ENCODE results near the gene ARFRP1. TPM values are rescaled to one million over a fixed set of nuclear protein-coding genes. Genes with fewer than 3 reads are reported as not detected.
A peak's percentile ranks its signal among the peaks of the same experiment; 100 is the strongest.
"Not testable (repeated sequence)": the region's sequence is repeated elsewhere in the genome, so short reads cannot be mapped to it uniquely, and the experiment has no call there.

The ARFRP1 gene
- total RNA-seq, 1 donor from 2014 or later: 23.6 TPM

DNA sequence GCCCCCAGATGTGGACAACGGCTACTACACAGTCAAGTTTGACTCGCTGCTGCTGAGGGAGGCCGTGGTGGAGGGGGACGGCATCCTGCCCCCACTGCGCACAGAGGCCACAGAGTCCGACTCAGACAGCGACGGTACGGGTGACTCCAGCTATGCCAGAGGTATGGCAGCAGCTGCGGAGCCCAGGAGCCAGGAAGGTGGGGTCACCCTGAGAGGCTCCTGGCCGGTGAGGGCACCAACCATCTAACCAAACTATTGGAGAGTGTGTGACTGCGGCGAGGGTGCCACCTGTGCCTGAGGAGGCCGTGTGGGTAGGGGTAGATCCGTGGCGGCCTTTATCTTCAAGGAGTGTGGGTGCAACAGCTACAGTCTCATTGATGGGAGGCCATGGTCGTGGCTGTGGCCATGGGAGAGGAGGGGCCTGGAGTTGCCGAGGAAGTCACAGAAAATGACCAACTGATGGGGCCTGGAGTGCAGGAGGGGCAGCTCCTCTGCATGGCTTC is 25.9 kb upstream of the ARFRP1 start:
- ATAC-seq (no peak), DNase-seq (ENCODE audit: low spot score) (no peak)

DNA sequence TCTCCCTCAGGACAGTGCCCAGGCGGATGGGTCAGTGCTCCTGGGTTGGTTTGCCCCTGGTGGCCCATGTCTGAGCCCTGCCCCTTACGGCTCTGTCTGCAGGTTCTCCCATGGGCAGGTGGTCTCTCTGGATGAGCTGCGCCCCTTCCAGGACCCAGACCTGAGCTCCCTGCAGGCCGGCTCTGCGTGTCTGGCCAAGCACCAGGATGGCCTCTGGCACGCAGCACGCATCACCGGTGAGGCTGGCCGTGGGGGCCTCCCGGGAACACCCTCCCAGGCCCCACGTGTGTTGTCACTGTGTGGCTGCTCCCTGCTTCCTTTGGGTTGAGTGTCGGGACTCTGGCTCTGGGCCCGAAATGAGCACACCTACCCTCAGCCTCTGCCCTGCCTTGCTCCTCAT is 25.3 kb upstream of the ARFRP1 start:
- no peak for ATAC-seq
- DNase-seq (ENCODE audit: low spot score): no peak

DNA sequence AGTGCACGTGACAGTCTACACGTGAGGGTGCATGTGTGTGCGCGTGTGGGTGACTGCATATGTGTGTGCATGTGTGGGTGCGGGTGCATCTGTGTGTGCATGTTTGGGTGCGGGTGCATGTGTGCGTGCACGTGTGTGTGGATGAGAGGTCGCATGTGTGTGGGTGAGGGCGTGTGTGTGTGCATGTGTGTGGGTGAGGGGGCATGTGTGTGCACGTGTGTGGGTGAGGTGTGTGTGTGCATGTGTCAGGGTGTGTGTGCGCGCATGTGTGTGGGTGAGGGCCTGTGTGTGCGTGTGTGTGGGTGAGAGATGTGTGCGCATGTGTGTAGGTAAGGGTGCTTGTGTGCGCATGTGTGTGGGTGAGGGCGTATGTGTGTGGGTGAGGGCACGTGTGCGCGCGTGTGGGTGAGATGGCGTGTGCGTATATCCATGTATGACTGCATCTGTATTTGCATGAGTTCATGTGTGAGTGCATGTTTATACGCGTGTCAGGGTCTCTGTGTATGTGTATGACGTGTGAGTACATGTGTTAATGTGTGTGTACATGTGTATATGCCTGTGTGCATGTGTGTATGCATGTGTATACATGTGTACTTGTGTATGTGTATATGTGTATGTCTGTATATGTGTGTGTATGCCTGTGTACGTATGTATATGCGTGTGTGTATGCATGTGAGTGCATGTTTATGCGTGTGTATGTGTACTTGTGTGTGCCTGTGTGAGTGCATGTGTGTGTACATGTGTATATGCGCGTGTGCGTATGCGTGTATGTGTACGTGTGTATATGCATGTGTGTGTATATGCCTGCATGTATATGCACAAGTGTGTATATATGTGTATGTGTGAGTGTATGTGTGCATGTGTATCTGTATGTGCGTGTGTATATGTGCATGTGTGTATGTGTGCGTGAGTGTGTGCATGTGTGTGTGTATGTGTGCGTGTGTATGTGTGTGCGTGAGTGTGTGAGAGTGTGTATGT is 24.6 kb upstream of the ARFRP1 start:
- no peak for DNase-seq (ENCODE audit: low spot score)
- ATAC-seq: no peak

DNA sequence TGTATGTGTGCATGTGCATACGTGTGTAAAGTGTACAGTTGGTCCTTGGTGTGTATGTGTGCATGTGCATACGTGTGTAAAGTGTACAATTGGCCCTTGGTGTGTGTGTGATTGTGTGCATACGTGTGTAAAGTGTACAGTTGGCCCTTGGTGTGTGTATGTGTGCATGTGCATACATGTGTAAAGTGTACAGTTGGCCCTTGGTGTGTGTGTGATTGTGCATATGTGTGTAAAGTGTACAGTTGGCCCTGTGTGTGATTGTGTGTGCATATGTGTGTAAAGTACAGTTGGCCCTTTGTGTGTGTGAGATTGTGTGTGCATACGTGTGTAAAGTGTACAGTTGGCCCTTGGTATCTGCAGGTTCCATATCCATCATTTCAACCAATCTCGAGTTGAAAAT is 23.6 kb upstream of the ARFRP1 start:
- ATAC-seq: no peak

DNA sequence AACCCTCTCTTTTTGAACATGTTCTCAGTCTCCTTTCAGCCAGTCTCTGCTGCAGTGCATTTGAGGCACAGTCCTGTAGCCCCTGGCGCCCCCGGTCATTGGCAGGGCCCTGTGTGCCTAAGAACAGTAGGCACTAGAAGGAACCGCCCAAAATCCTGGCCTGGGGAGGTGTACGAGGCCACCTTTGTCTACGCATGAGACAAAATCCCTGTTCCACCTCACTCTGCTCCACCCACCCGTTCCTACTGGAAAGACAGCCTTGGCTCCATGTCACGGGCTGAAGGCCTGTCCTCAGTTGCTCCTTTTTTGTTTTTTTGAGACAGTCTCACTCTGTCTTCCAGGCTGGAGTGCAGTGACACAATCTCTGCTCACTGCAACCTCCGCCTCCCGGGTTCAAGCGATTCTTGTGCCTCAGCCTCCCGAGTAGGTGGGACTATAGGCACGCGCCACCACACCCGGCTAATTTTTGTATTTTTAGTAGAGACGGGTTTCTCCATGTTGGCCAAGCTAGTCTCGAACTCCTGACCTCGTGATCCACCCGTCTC is 22.5 kb upstream of the ARFRP1 start:
- ATAC-seq; DNase-seq (ENCODE audit: low spot score): not testable (repeated sequence)

More for the DNA sequence above, 23.6 kb upstream of the ARFRP1 start:
- no peak for DNase-seq (ENCODE audit: low spot score)

DNA sequence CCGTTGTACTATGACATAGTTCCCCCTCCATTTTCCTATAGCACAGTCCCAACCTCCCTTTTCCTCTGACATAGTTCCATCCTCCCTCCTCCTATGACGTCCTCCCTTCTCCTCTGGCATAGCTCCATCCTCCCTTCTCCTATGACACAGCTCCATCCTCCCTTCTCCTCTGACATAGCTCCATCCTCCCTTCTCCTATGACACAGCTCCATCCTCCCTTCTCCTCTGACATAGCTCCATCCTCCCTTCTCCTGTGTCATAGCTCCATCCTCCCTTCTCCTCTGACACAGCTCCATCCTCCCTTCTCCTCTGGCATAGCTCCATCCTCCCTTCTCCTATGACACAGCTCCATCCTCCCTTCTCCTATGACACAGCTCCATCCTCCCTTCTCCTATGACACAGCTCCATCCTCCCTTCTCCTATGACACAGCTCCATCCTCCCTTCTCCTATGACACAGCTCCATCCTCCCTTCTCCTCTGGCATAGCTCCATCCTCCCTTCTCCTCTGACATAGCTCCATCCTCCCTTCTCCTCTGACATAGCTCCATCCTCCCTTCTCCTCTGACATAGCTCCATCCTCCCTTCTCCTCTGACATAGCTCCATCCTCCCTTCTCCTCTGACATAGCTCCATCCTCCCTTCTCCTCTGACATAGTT is 15.3 kb upstream of the ARFRP1 start:
- not testable (repeated sequence) for ATAC-seq; DNase-seq (ENCODE audit: low spot score)

DNA sequence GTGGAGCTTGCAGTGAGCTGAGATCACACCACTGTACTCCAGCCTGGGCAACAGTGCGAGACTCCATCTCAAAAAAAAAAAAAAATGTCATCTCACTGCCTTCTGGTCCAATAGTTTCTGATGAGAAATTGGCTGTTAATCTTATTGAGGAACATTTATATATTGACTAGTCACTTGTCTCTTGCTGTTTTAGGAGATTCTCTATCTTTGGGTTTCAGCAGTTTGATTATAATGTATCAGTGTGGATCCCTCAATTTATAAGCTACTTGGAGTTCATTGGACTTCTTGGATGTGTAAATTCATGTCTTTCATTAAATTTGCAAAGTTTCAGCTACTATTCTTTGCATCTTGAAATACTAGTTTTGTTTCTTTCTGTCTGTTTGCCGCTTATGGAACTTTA is 11.2 kb upstream of the ARFRP1 start:
- DNase-seq (ENCODE audit: low spot score) (no peak), ATAC-seq (no peak)

DNA sequence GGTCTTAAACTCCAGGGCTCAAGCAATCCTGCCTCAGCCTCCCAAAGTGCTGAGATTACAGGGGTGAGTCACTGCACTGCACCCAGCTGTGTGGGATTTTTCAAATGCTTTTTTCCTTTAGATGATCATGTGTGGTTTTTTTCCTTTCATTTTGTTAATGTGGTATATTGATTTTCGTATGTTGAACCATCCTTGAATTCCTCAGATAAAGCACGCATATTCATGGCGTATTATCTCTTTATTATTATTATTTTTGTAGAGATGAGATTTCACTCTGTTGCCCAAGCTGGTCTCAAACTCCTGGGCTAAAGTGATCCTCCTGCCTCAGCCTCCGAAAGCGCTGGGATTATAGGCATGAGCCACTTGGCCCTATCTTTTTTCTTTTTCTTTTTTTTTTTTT is 7.1 kb upstream of the ARFRP1 start:
- ATAC-seq (no peak), DNase-seq (ENCODE audit: low spot score) (no peak)

DNA sequence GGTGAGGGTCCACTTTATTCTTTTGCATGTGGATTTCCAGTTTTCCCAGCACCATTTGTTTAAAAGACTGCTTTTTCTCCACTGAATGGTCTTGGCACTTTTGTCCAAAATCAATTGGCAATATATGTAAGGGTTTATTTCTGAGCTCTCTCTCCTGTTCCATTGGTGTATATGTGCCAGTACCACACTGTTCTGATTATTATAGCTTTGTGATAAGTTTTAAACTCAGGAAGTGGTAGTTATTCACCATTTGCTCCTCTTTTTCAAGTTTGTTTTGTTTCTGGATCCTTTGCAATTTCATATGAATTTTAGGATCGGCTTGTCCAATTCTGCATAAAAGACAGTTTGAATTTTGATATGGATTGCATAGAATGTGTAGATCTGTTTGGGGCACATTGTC is 4.4 kb upstream of the ARFRP1 start:
- DNase-seq (ENCODE audit: low spot score) (no peak), ATAC-seq (no peak)

DNA sequence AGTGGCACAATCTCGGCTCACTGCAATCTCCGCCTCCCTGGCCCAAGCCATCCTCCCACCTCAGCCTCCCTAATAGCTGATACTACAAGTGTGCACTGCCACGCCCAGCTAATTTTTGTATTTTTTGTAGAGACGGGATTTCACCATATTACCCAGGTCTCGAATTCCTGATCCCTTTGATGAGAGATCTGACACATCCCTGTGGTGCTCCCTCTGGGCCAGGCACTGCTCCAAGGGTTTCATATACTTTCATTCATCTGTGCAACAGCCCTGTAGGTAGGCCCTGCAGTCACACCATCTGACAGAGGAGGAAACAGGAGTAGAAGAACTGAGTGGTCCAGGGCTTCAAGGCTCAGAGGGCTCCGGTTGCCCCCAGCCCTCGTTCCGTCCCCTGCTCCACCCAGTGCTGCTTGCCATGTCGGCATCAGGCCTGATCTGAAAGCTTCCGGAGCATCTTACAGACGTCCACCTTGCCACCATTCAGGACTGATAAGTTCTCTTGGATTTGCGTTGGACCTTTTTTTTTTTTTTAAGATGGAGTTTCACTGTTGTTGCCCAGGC is 3.4 kb upstream of the ARFRP1 start:
- DNase-seq (ENCODE audit: low spot score) (no peak), ATAC-seq (no peak)

DNA sequence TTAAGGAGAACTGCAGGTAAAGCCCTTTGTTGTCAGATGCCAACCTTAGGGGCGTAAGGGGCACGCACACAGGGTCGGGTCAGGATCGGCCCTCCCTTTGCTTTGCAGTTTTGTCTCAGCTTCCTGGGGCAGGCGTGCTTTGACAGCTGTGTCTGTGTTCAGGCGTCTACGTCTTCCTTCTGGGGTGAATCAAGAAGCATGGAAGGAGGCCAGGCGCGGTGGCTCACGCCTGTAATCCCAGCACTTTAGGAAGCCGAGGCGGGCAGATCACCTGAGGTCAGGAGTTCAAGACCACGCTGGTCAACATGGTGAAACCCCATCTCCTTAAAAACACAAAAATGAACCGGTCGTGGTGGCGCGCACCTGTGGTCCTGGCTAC is 1.4 kb upstream of the ARFRP1 start:
- ATAC-seq: no peak
- DNase-seq (ENCODE audit: low spot score): no peak

DNA sequence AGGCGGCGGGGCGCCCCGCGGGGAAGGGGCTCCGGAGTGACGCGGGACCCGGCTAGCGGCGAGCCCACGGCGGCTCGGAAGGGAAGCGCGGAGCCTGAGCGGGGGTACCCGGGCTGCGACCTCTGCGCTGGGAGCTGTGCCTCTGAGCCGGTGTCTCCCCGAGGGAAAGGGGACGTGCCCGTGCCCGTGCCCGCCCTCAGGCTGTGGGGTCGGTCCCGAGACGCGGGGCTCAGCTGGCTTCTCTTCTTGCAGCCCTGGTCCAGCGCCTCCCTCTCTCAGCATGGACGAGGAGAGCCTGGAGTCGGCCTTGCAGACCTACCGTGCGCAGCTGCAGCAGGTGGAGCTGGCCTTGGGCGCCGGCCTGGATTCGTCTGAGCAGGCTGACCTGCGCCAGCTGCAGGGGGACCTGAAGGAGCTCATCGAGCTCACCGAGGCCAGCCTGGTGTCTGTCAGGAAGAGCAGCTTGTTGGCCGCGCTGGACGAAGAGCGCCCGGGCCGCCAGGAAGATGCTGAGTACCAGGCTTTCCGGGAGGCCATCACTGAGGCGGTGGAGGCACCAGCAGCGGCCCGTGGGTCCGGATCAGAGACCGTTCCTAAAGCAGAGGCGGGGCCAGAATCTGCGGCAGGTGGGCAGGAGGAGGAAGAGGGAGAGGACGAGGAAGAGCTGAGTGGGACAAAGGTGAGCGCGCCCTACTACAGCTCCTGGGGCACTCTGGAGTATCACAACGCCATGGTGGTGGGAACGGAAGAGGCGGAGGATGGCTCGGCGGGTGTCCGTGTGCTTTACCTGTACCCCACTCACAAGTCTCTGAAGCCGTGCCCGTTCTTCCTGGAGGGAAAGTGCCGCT is 749 bp upstream of the ARFRP1 start:
- no peak for ATAC-seq
- peak; percentile 52 for DNase-seq (ENCODE audit: low spot score)

DNA sequence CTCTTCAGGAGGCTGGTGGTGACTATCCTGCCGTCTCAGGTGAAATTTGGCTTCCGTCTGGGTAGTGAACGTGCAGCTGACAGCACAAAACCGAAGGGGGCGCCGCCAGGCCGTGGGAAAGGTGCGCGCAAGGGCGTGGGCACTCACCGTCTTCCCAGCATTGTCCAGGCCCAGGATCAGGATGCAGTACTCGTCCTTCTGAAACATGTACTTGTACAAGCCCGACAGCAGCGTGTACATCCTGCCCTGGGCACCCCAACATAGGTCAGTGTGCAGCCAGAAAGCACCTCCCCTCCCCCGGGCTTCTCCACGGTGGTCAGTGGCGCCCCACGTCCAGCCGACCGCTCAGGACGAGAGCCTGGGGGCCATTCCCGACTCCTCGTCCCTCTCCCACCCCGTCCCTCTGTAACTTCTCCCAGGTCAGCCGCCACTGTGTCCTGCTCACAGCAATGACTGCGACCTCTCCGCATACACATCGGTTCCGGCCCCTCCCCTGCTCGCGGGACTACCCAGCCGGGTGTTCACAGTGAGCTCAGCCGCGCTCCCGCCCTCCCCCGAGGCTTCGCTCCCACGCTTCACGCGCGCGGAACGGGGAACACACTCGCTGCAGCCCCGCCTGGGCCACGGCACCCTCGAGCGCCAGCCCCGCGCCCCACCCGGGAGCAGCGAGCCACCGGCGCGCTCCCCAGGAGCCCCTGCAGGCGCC is 771 bp downstream of the ARFRP1 start:
- ATAC-seq (peak; percentile 70), DNase-seq (ENCODE audit: low spot score) (peak; percentile 72)

DNA sequence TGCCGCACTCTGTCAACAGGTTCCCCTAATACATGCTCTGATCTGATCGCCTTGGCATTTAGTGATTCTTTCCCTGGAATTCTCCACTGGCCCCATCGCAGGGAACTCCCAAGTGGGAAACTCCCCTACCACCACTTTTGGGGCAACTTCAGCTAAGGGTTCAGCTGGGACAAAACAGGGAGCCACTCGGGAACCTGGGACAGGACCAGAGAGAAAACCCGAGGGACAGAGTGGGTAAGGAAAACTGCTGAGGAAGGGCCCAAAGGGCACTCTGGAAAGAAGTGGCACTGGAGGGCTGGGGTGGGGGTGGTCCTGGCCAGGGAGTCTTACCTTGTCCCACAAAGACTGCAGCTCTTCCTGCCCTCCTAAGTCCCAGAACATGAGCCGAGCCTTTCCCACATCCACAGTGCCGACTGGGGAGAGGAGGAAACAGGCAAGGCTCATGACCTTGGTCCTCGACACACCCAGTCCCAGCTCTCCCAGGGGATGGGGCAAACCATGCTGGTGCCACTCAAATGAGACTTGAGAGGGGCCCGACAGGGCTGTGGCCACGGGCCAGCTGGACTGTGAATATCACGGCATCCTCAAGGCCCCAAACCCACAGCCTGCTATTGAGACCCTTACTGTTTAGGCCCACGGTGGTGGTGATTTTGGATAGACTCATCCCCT is 1.6 kb downstream of the ARFRP1 start:
- DNase-seq (ENCODE audit: low spot score) (no peak), ATAC-seq (no peak)

DNA sequence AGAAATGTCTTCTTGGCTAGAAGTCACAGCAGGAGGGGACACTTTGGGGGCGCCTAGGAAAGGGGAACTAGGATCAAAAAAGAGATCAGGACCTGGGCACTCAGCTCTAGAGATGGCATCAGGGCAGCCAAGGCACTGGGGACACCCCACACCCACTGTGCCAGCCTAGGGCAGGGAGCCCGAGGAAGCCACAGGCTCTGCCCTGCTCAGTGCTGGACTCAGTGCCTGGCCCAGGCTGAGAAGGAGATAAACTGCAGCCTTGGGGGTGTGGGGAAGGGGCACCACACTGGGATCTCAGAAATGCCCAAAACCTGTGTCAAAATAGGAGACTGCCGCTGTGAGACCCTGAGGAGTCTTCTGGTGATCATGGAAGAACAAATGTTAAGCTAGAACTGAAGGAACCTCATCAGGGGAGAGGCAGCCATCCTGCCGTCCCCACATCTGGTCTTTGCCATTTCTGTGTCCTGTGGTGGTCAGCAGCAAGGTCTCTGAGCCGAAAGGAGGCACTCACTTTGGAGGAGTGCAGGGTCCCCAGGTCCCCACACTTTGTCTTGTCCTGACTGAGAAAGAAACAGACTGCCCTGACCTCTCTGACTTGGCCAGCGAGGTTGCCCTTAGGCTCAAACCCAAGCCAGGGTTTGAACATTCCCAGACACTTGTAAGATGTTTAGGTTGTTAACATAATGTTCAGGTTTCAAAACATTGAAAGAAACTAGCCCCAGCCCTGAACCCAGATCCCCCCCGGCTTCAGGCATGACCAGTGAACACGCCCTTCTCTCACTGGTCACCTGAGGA is 2.3 kb downstream of the ARFRP1 start:
- no peak for ATAC-seq
- DNase-seq (ENCODE audit: low spot score): no peak

DNA sequence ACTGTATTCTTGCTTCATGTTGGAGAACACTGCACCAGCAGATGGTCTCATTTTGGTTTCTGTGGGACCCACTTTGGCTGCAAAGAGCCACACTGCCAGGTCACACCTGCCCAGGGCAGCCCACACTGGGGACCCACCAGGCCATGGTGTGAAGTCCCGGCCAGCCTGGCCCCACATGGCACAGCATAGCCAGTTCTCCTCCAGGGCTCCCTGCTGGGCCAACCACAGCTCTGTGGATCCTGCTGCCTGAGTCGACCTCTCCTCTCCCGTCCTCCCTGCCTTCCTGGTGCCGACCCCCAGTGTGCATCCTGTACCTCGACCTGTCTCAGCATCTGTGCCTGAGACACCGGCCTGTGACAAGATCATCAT is 3.0 kb downstream of the ARFRP1 start:
- DNase-seq (ENCODE audit: low spot score): no peak
- no peak for ATAC-seq

DNA sequence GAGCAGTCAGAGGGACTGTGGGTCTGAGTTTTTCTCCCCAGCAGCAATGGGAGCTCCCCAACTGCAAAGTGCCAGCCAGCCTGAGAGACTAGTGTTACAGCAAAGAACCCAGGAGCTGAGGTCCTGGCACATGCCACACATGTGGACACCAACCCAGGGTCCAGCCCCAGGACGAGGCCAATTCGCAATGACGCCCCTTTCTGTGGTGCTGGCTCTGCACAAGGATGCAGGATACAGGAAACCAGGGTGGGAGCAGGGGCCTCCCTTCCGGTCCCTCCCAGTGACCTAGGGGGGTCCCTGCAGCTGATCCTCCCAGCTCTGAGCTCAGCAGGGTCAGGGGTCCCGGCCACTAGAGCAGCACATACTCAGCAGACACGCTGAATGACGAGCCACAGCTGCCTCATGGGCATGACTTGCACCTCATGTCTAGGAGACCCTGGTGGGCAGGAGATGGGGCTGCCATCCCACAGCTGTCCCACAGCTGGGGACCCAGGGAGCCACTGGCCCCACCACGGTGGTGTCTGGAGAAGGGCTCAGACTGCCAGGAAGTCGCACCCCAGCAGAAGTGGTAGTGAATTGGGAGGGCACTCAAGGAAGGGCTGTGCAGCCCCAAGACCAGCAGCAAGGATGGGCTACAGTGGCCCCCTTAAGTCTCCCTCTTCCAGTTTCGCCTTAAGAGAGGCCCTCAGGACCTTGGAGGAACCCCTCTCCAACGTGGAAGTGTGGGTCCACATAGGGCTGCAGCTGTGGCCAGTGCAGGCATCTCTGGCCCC is 3.6 kb downstream of the ARFRP1 start:
- ATAC-seq (no peak), DNase-seq (ENCODE audit: low spot score) (no peak)

DNA sequence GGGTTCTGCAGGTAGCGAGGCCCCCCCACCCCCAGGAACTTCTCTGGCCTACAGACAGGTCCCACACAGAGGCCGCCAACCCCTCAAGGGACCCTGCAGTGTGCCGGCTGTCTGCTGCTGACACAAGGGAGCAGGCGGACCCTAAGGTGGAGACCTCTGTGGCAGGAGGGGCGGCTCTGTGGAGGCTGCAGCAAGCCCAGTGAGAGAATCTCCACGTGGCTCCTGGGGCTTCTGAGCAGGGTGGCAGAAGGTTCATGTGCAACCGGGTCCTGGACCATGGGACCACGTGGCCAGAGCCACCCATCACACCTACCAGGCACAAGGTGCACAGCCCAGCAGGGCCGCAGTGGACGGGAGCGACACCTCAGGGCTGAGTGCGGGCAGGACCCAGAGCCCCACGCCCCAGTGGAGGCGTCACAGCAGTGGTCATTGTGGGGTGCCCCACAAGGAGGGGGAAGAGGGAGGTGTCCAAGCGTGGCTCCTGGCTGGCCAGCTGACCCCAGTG is 4.3 kb downstream of the ARFRP1 start:
- ATAC-seq (no peak), DNase-seq (ENCODE audit: low spot score) (no peak)

All from left lobe of liver (tissue), 2 donors.